HEK293 (cell line): Measurements from ENCODE around the gene KCNJ6.

Experiments
- CTCF ChIP-seq: fragments of 450-650 bp; formaldehyde crosslinking; IDR thresholded peaks from 2 replicates; pipeline ENCODE4 v1.5.1; 2016; ENCODE audit warnings: missing biosample characterization, missing genetic modification characterization
- REST ChIP-seq: fragments of 450-650 bp; formaldehyde crosslinking; IDR thresholded peaks from 2 replicates; pipeline ENCODE4 v1.5.1; 2016; ENCODE audit warnings: missing biosample characterization, missing genetic modification characterization
- TSHZ1 ChIP-seq: fragments of 450-650 bp; formaldehyde crosslinking; IDR thresholded peaks from 2 replicates; pipeline ENCODE4 v1.5.1; 2016; ENCODE audit warnings: missing biosample characterization, missing genetic modification characterization, borderline replicate concordance
- YY1 ChIP-seq: fragments of 450-650 bp; formaldehyde crosslinking; IDR thresholded peaks from 2 replicates; pipeline ENCODE4 v1.5.1; 2018; ENCODE audit warnings: missing biosample characterization, missing genetic modification characterization
- ZBTB49 ChIP-seq: fragments of 450-650 bp; formaldehyde crosslinking; IDR thresholded peaks from 2 replicates; pipeline ENCODE4 v1.5.1; 2016; ENCODE audit warnings: missing biosample characterization, missing genetic modification characterization, low read depth
- ZNF132 ChIP-seq: fragments of 450-650 bp; formaldehyde crosslinking; IDR thresholded peaks from 2 replicates; pipeline ENCODE4 v1.5.1; 2017; ENCODE audit warnings: missing biosample characterization, missing genetic modification characterization, borderline replicate concordance
- ZNF280D ChIP-seq: fragments of 450-650 bp; formaldehyde crosslinking; IDR thresholded peaks from 2 replicates; pipeline ENCODE4 v1.5.1; 2016; ENCODE audit warnings: missing biosample characterization, missing genetic modification characterization
- ZNF549 ChIP-seq: fragments of 450-650 bp; IDR thresholded peaks from 2 replicates; pipeline ENCODE4 v1.5.1; 2018; ENCODE audit warnings: missing biosample characterization, missing genetic modification characterization, mild to moderate bottlenecking, inconsistent platforms, moderate library complexity
- ZNF621 ChIP-seq: fragments of 450-650 bp; formaldehyde crosslinking; IDR thresholded peaks from 2 replicates; pipeline ENCODE4 v1.5.1; 2017; ENCODE audit warnings: missing biosample characterization, missing genetic modification characterization
- ZNF701 ChIP-seq: fragments of 450-650 bp; formaldehyde crosslinking; IDR thresholded peaks from 2 replicates; pipeline ENCODE4 v1.5.1; 2016; ENCODE audit warnings: missing biosample characterization, missing genetic modification characterization
- ZNF785 ChIP-seq: fragments of 450-650 bp; formaldehyde crosslinking; IDR thresholded peaks from 2 replicates; pipeline ENCODE4 v1.5.1; 2016; ENCODE audit warnings: missing biosample characterization, missing genetic modification characterization
- ZNF830 ChIP-seq: fragments of 450-650 bp; IDR thresholded peaks from 2 replicates; pipeline ENCODE4 v1.5.0; 2018; ENCODE audit warnings: missing biosample characterization, missing genetic modification characterization, low read depth, mild to moderate bottlenecking, moderate library complexity

GRCh38 chr21:37837381-37837780, 78.9 kb downstream of the KCNJ6 start:
- TF ChIP-seq CTCF (tag by site-specific recombination) (no peak), YY1 (tag by site-specific recombination) (no peak), ZNF830 (no peak), ZNF621 (tag by site-specific recombination) (no peak), ZNF280D (tag by site-specific recombination) (no peak), REST (tag by site-specific recombination) (no peak), ZBTB49 (tag by site-specific recombination) (no peak), TSHZ1 (tag by site-specific recombination) (no peak), ZNF785 (tag by site-specific recombination) (no peak), ZNF549 (tag by site-specific recombination) (no peak), ZNF132 (no peak), ZNF701 (tag by site-specific recombination) (no peak)
